Lower lobe of right lung (tissue), 2 donors: ENCODE results near the gene AQP5. TPM values are rescaled to one million over a fixed set of nuclear protein-coding genes. Genes with fewer than 3 reads are reported as not detected.

Experiments
- ATAC-seq, 2 donors: fragments of 200-7000 bp; cut with Tn5 transposase; one replicate each; pipeline ENCODE4 v1.9.1; 2020 to 2022; ENCODE audit warnings: mild to moderate bottlenecking in 2 of 2, moderate library complexity in 2 of 2
- DNase-seq: peaks from one replicate; pipeline ENCODE4 v3.0.0-alpha.2; 2020
- H3K27ac ChIP-seq: fragments of 200-600 bp; one replicate; pipeline ENCODE4 v1.8.0; 2022
- H3K27me3 ChIP-seq: fragments of 200-600 bp; one replicate; pipeline ENCODE4 v1.8.0; 2022; ENCODE audit warnings: low read depth
- H3K36me3 ChIP-seq: fragments of 200-600 bp; one replicate; pipeline ENCODE4 v1.8.0; 2022; ENCODE audit warnings: mild to moderate bottlenecking
- H3K4me1 ChIP-seq: fragments of 200-600 bp; one replicate; pipeline ENCODE4 v1.8.0; 2022
- H3K4me3 ChIP-seq: fragments of 200-600 bp; one replicate; pipeline ENCODE4 v1.8.0; 2022; ENCODE audit warnings: mild to moderate bottlenecking
- H3K9me3 ChIP-seq: fragments of 200-600 bp; one replicate; pipeline ENCODE4 v1.8.0; 2022
- CTCF ChIP-seq: fragments of 200-600 bp; IDR thresholded peaks from one replicate; pipeline ENCODE4 v1.8.0; 2022; ENCODE audit warnings: antibody characterized with exemption, mild to moderate bottlenecking
- intact Hi-C: fragments of 100-400 bp; cut with DNase I; formaldehyde crosslinking; loops from one replicate; pipeline ENCODE4 v1.11.0; 2022
- total RNA-seq: library from RNA; stranded (reverse); fragmentation: NEBNext Ultra II Directional; extraction: Animal tissue kit (Norgen Biotek cat#: 25700); gene quantifications from one replicate; pipeline ENCODE4 v1.2.1, GENCODE V29; 2021
- donor health status: DM: no; HTN: yes; CAD: no; lungs with severe emphysema.

AQP5 gene
- total RNA-seq, 1 donor from 2014 or later = 6.4 TPM

- TF ChIP-seq CTCF = no peak
- Histone ChIP-seq H3K27ac (no peak overlapping the region), H3K27me3 (no peaks in the 10 kb centered on the region), H3K36me3 (no peaks in the 10 kb centered on the region), H3K4me3 (no peak overlapping the region), H3K4me1 (peaks cover 14% of the 10 kb centered on the region), H3K9me3 (no peaks in the 10 kb centered on the region)
- ATAC-seq = no peak
- no peak for DNase-seq
- intact Hi-C loops = no loop called here
Measured at GRCh38 chr12:49974677-49975317, 13.1 kb downstream of the AQP5 start.

GRCh38 chr12:49975318-49975761 lies 13.7 kb downstream of the AQP5 start:
- DNase-seq (no peak), ATAC-seq (no peak)
- no peaks in the 10 kb centered on the region for H3K36me3 ChIP-seq
- TF ChIP-seq CTCF = no peak
- H3K4me3 ChIP-seq = no peak overlapping the region
- H3K27me3 ChIP-seq = no peaks in the 10 kb centered on the region
- no peak overlapping the region for H3K27ac ChIP-seq
- peaks cover 14% of the 10 kb centered on the region for H3K4me1 ChIP-seq
- intact Hi-C loops = no loop called here
- H3K9me3 ChIP-seq = no peaks in the 10 kb centered on the region

- ATAC-seq (no peak), DNase-seq (no peak)
- no peaks in the 10 kb centered on the region for H3K27me3 ChIP-seq
- no peaks in the 10 kb centered on the region for H3K36me3 ChIP-seq
- TF ChIP-seq CTCF = no peak
- H3K27ac ChIP-seq = no peak overlapping the region
- H3K4me1 ChIP-seq = peaks cover 14% of the 10 kb centered on the region
- no peak overlapping the region for H3K4me3 ChIP-seq
- H3K9me3 ChIP-seq = no peaks in the 10 kb centered on the region
- intact Hi-C loops = no loop called here
Measured at GRCh38 chr12:49976557-49976956, 14.9 kb downstream of the AQP5 start.

- TF ChIP-seq CTCF = no peak
- ATAC-seq (no peak), DNase-seq (no peak)
- intact Hi-C loops = no loop called here
- Histone ChIP-seq H3K27me3 (no peaks in the 10 kb centered on the region), H3K27ac (no peak overlapping the region), H3K36me3 (no peaks in the 10 kb centered on the region), H3K4me1 (peaks cover 14% of the 10 kb centered on the region), H3K4me3 (no peak overlapping the region), H3K9me3 (no peaks in the 10 kb centered on the region)
Measured at GRCh38 chr12:49978125-49978524, 16.5 kb downstream of the AQP5 start.

- Histone ChIP-seq H3K27me3 (no peaks in the 10 kb centered on the region), H3K9me3 (no peaks in the 10 kb centered on the region), H3K27ac (no peak overlapping the region), H3K4me1 (peaks cover 21% of the 10 kb centered on the region), H3K4me3 (no peak overlapping the region), H3K36me3 (no peaks in the 10 kb centered on the region)
- ATAC-seq = no peak
- intact Hi-C loops = no loop called here
- TF ChIP-seq CTCF = no peak
- no peak for DNase-seq
Measured at GRCh38 chr12:49979016-49979586, 17.4 kb downstream of the AQP5 start.
